H1 (cell line): ENCODE measurements around the gene ISLR2. TPM values are rescaled to one million over a fixed set of nuclear protein-coding genes. Genes with fewer than 3 reads are reported as not detected.

ENCODE experiments used
- CBX8 ChIP-seq: fragments of 300-800, 300-1000 bp; sonication (generic); IDR thresholded peaks from 2 replicates; pipeline ENCODE4 v1.7.1; 2016; ENCODE audit warnings: low read depth, low read length, borderline replicate concordance
- FOSL1 ChIP-seq: IDR thresholded peaks from 2 replicates; pipeline ENCODE4 v1.6.1; 2011; ENCODE audit warnings: mild to moderate bottlenecking, low read depth, low read length, moderate library complexity; ENCODE audit not compliant: insufficient read depth
- GTF2F1 ChIP-seq: IDR thresholded peaks from 2 replicates; pipeline ENCODE4 v1.6.1; 2012; ENCODE audit warnings: low read depth, low read length, improper control_type of control experiment, borderline replicate concordance
- JUND ChIP-seq: IDR thresholded peaks from 2 replicates; pipeline ENCODE4 v1.6.1; 2011; ENCODE audit warnings: mild to moderate bottlenecking, improper control_type of control experiment, low read length
- KDM1A ChIP-seq: fragments of 200-600, 300-600 bp; sonication (generic); IDR thresholded peaks from 2 replicates; pipeline ENCODE4 v1.7.1; 2016; ENCODE audit warnings: mild to moderate bottlenecking, low read length, borderline replicate concordance
- KDM4A ChIP-seq: IDR thresholded peaks from one replicate; pipeline ENCODE4 v1.7.1; 2012; ENCODE audit warnings: low read depth, mild to moderate bottlenecking, moderate library complexity, low read length, inconsistent platforms; ENCODE audit not compliant: severe bottlenecking
- RAD21 ChIP-seq, 2 experiments: IDR thresholded peaks in 1 of 2; conservative IDR thresholded peaks in 1 of 2; 2 replicates each; pipeline ENCODE4 v1.6.1; 2011; ENCODE audit warnings: low read depth in 2 of 2, low read length in 2 of 2, improper control_type of control experiment in 1 of 2, inconsistent platforms in 1 of 2, mild to moderate bottlenecking in 1 of 2, moderate library complexity in 1 of 2
- SIRT6 ChIP-seq: IDR thresholded peaks from one replicate; pipeline ENCODE4 v1.7.1; 2012; ENCODE audit warnings: low read length, inconsistent platforms
- SIX5 ChIP-seq: IDR thresholded peaks from 2 replicates; pipeline ENCODE4 v1.6.1; 2011; ENCODE audit warnings: mild to moderate bottlenecking, low read depth, low read length
- SP4 ChIP-seq: IDR thresholded peaks from 2 replicates; pipeline ENCODE4 v1.6.1; 2012; ENCODE audit warnings: low read length, inconsistent platforms
- TEAD4 ChIP-seq: IDR thresholded peaks from 2 replicates; pipeline ENCODE4 v1.6.1; 2012; ENCODE audit warnings: low read depth, low read length, inconsistent platforms, mixed read lengths
- ZNF274 ChIP-seq: IDR thresholded peaks from 2 replicates; pipeline ENCODE4 v1.7.0; 2012; ENCODE audit warnings: low read length, borderline replicate concordance; ENCODE audit errors: extremely low read depth
- polyA plus RNA-seq, 7 experiments: library from polyadenylated mRNA; depleted of rRNA in 3 of 7; stranded (reverse) in 5 of 7; unstranded in 2 of 7; fragments of >200 nt in 5 of 7; fragments of 200-250 nt in 2 of 7; gene quantifications; 1 replicate in 5 of 7; 2 replicates in 1 of 7; 4 replicates in 1 of 7; pipeline versions ENCODE4 v1.2.1 to v1.2.3, GENCODE V29; 2011 to 2013; ENCODE audit warnings: missing spikeins in 2 of 7, mixed read lengths in 2 of 7
- total RNA-seq: library from RNA; stranded (reverse); fragmentation: NEBNext Ultra II Directional; extraction: Animal tissue kit (Norgen Biotek cat#: 25700); gene quantifications from 2 replicates; pipeline ENCODE4 v1.2.1, GENCODE V29; 2021
- TF ChIP-seq, protein P1 (sequence below), 3 experiments: IDR thresholded peaks; 1 replicate in 2 of 3; 2 replicates in 1 of 3; pipeline versions ENCODE4 v1.5.1 to v1.6.1; 2011; ENCODE audit warnings: low read length in 3 of 3, mild to moderate bottlenecking in 3 of 3, inconsistent platforms in 2 of 3, low read depth in 1 of 3, moderate library complexity in 1 of 3; ENCODE audit not compliant: insufficient read depth in 1 of 3; ENCODE audit errors: control extremely low read depth in 1 of 3

Gene ISLR2
- total and polyA plus RNA-seq, 2 of the 8 experiments (the other 6 are each of a cell fraction or from before 2014, with no cell fraction given): 0.47 to 0.58 TPM

DNA sequence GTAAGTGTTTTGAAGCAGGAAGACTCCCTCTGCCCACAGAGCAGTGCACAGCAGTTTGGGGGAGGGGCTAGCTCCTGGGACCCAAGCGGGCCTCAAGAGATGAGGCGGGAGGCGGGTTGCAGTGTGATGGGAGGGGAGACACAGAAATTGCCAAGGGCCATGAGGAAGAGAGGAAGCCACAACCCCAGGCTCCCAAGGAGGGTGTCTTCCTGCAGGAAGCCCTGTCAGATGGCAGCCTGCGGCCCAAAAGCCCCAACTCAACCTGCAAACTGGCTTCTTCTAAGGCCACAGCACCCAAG, 7.3 kb upstream of the ISLR2 start (continued):
- TF ChIP-seq KDM1A: no peak
- no peak for TF ChIP-seq CBX8
- TF ChIP-seq KDM4A: peak; percentile 41
- TF ChIP-seq TEAD4: no peak
- no peak for TF ChIP-seq GTF2F1
- TF ChIP-seq, protein P1, sequence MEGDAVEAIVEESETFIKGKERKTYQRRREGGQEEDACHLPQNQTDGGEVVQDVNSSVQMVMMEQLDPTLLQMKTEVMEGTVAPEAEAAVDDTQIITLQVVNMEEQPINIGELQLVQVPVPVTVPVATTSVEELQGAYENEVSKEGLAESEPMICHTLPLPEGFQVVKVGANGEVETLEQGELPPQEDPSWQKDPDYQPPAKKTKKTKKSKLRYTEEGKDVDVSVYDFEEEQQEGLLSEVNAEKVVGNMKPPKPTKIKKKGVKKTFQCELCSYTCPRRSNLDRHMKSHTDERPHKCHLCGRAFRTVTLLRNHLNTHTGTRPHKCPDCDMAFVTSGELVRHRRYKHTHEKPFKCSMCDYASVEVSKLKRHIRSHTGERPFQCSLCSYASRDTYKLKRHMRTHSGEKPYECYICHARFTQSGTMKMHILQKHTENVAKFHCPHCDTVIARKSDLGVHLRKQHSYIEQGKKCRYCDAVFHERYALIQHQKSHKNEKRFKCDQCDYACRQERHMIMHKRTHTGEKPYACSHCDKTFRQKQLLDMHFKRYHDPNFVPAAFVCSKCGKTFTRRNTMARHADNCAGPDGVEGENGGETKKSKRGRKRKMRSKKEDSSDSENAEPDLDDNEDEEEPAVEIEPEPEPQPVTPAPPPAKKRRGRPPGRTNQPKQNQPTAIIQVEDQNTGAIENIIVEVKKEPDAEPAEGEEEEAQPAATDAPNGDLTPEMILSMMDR (IDR thresholded peaks at IDR 0.05; ENCODE audit: control extremely low read depth in 1 of 3, insufficient read depth in 1 of 3, low read depth in 1 of 3, low read length in 3 of 3): peak in 2 of 3 experiments; percentile 21 to 27; a peak in 2 of 4 replicates
- TF ChIP-seq SP4: no peak
- no peak for TF ChIP-seq SIRT6
- no peak for TF ChIP-seq FOSL1
- TF ChIP-seq JUND: no peak
- peak; percentile 17 to 43; a peak in 3 of 4 replicates for TF ChIP-seq RAD21 (IDR thresholded peaks at IDR 0.05 in 1 of 2, conservative IDR thresholded peaks at IDR 0.05 in 1 of 2; ENCODE audit: low read depth in 2 of 2, low read length in 2 of 2)
- TF ChIP-seq SIX5: no peak
- no peak for TF ChIP-seq ZNF274
